Caco-2 (cell line): Measurements from ENCODE around the gene MORN5. TPM values are rescaled to one million over a fixed set of nuclear protein-coding genes. Genes with fewer than 3 reads are reported as not detected.

Experiments
- BruUV-seq: library from RNA; stranded (reverse); fragments of 400-500 nt; replicated peaks from 2 replicates; lab custom pipeline; 2021; lab: Mats Ljungman, UMichigan
- CTCF ChIA-PET: fragments of 300-600 bp; sonication (Branson Sonifier 250); formaldehyde crosslinking; loops from one replicate; lab custom pipeline; 2022; ENCODE audit warnings: antibody characterized with exemption; lab: Charles Lee
- POLR2A ChIA-PET: fragments of 300-600 bp; sonication (Branson Sonifier 250); formaldehyde crosslinking; loops from one replicate; lab custom pipeline; 2022; ENCODE audit warnings: antibody characterized with exemption; lab: Charles Lee
- DNase-seq, 2 experiments: peaks; one replicate each; pipeline versions ENCODE4 v3.0.0 to v3.0.0-alpha.2; 2020 to 2022
- H3K27me3 ChIP-seq: replicated peaks from 2 replicates; pipeline ENCODE4 v1.6.0; 2011; ENCODE audit warnings: low read length; ENCODE audit not compliant: control insufficient read depth, insufficient read depth
- H3K36me3 ChIP-seq: 2 replicates; pipeline ENCODE4 v1.5.1; 2011; ENCODE audit warnings: low read length; ENCODE audit not compliant: control insufficient read depth, insufficient read depth
- H3K4me1 ChIP-seq: fragments of 250-450 bp; sonication (Bioruptor Pico); 2 replicates; pipeline ENCODE4 v1.5.1; 2020; ENCODE audit warnings: mild to moderate bottlenecking
- H3K4me3 ChIP-seq: 2 replicates; pipeline ENCODE4 v1.5.1; 2011; ENCODE audit warnings: low read depth, mild to moderate bottlenecking, control low read depth, low read length
- H3K9me3 ChIP-seq: fragments of 250-450 bp; sonication (Bioruptor Pico); 2 replicates; pipeline ENCODE4 v1.5.1; 2020; ENCODE audit warnings: mild to moderate bottlenecking, moderate library complexity
- H3K27ac Mint-ChIP-seq: one replicate; pipeline ENCODE4 v1.8.0; 2022; ENCODE audit warnings: mixed read lengths; ENCODE audit not compliant: unreplicated experiment
- H3K27me3 Mint-ChIP-seq: one replicate; pipeline ENCODE4 v1.8.0; 2022; ENCODE audit warnings: mixed read lengths; ENCODE audit not compliant: insufficient read depth, unreplicated experiment
- H3K36me3 Mint-ChIP-seq: one replicate; pipeline ENCODE4 v1.8.0; 2022; ENCODE audit warnings: mild to moderate bottlenecking, mixed read lengths; ENCODE audit not compliant: insufficient read depth, unreplicated experiment
- H3K4me1 Mint-ChIP-seq: one replicate; pipeline ENCODE4 v1.8.0; 2022; ENCODE audit warnings: low read depth, mixed read lengths; ENCODE audit not compliant: unreplicated experiment
- H3K4me3 Mint-ChIP-seq: one replicate; pipeline ENCODE4 v1.8.0; 2022; ENCODE audit warnings: mild to moderate bottlenecking, moderate library complexity, mixed read lengths; ENCODE audit not compliant: unreplicated experiment
- H3K9me3 Mint-ChIP-seq: one replicate; pipeline ENCODE4 v1.8.0; 2022; ENCODE audit warnings: mixed read lengths; ENCODE audit not compliant: unreplicated experiment
- CTCF ChIP-seq, 2 experiments: fragments of 200-600 bp in 1 of 2; IDR thresholded peaks; 1 replicate in 1 of 2; 2 replicates in 1 of 2; pipeline versions ENCODE4 v1.5.1 to v1.8.0; 2011 to 2022; ENCODE audit warnings: antibody characterized with exemption in 1 of 2, control low read depth in 1 of 2, inconsistent platforms in 1 of 2, low read depth in 1 of 2, low read length in 1 of 2, mild to moderate bottlenecking in 1 of 2, moderate library complexity in 1 of 2; ENCODE audit not compliant: insufficient read depth in 1 of 2, severe bottlenecking in 1 of 2, unreplicated experiment in 1 of 2
- intact Hi-C: fragments of 100-400 bp; cut with micrococcal nuclease; formaldehyde crosslinking; loops from one replicate; pipeline ENCODE4 v1.10.0; 2022; ENCODE audit not compliant: unreplicated experiment
- total RNA-seq: library from RNA; stranded (reverse); gene quantifications from 2 replicates; pipeline ENCODE4 v1.2.3, GENCODE V29; 2022

The MORN5 gene
- total RNA-seq, 1 experiment from 2014 or later: not detected

- 0 out of 2 replicates have a peak, but pooled peaks cover 1% of the 10 kb centered on the region for H3K36me3 ChIP-seq
- H3K9me3 ChIP-seq: no peaks in the 10 kb centered on the region
- no peaks in the 10 kb centered on the region for H3K27me3 ChIP-seq
- Mint-ChIP-seq H3K27ac (no peak overlapping the region), H3K36me3 (peaks cover 13% of the 10 kb centered on the region), H3K9me3 (no peaks in the 10 kb centered on the region), H3K4me3 (no peak overlapping the region), H3K27me3 (peaks cover 3% of the 10 kb centered on the region), H3K4me1 (no peaks in the 10 kb centered on the region)
- CTCF ChIA-PET: no interaction called here
- intact Hi-C loops: no loop called here
- TF ChIP-seq CTCF (IDR thresholded peaks at IDR 0.05; ENCODE audit: insufficient read depth in 1 of 2, low read depth in 1 of 2, low read length in 1 of 2, severe bottlenecking in 1 of 2, unreplicated experiment in 1 of 2): no peak
- no peaks in the 10 kb centered on the region for H3K4me1 ChIP-seq
- no peak for DNase-seq
- no TSS peak for BruUV-seq
- H3K4me3 ChIP-seq: no peak overlapping the region
- POLR2A ChIA-PET: no interaction called here
These were observed 77.0 kb downstream of the MORN5 start for GRCh38 chr9:122236681-122237080.

- Histone ChIP-seq H3K4me1 (no peaks in the 10 kb centered on the region), H3K36me3 (0 out of 2 replicates have a peak, but pooled peaks cover 1% of the 10 kb centered on the region), H3K9me3 (no peaks in the 10 kb centered on the region), H3K27me3 (no peaks in the 10 kb centered on the region), H3K4me3 (no peak overlapping the region)
- CTCF ChIA-PET: no interaction called here
- no TSS peak for BruUV-seq
- Mint-ChIP-seq H3K4me3 (no peak overlapping the region), H3K4me1 (no peaks in the 10 kb centered on the region), H3K27me3 (no peaks in the 10 kb centered on the region), H3K9me3 (no peaks in the 10 kb centered on the region), H3K36me3 (peaks cover 23% of the 10 kb centered on the region), H3K27ac (no peak overlapping the region)
- DNase-seq: no peak
- intact Hi-C loops: no loop called here
- POLR2A ChIA-PET: no interaction called here
- no peak for TF ChIP-seq CTCF (IDR thresholded peaks at IDR 0.05; ENCODE audit: insufficient read depth in 1 of 2, low read depth in 1 of 2, low read length in 1 of 2, severe bottlenecking in 1 of 2, unreplicated experiment in 1 of 2)
These were observed 80.0 kb downstream of the MORN5 start for GRCh38 chr9:122239722-122240121.

- no TSS peak for BruUV-seq
- Mint-ChIP-seq H3K9me3 (no peaks in the 10 kb centered on the region), H3K27ac (no peak overlapping the region), H3K4me1 (no peaks in the 10 kb centered on the region), H3K27me3 (no peaks in the 10 kb centered on the region), H3K4me3 (no peak overlapping the region), H3K36me3 (peaks cover 50% of the 10 kb centered on the region)
- no peaks in the 10 kb centered on the region for H3K4me1 ChIP-seq
- POLR2A ChIA-PET: no interaction called here
- no peaks in the 10 kb centered on the region for H3K27me3 ChIP-seq
- intact Hi-C loops: no loop called here
- DNase-seq: no peak
- H3K4me3 ChIP-seq: no peak overlapping the region
- TF ChIP-seq CTCF (IDR thresholded peaks at IDR 0.05; ENCODE audit: insufficient read depth in 1 of 2, low read depth in 1 of 2, low read length in 1 of 2, severe bottlenecking in 1 of 2, unreplicated experiment in 1 of 2): no peak
- no peaks in the 10 kb centered on the region for H3K9me3 ChIP-seq
- CTCF ChIA-PET: no interaction called here
- 0 out of 2 replicates have a peak, but pooled peaks cover 1% of the 10 kb centered on the region for H3K36me3 ChIP-seq
These were observed 84.6 kb downstream of the MORN5 start for GRCh38 chr9:122244349-122244748.
